ENCODE data around the gene KRT73.

- TF ChIP-seq, protein P1, sequence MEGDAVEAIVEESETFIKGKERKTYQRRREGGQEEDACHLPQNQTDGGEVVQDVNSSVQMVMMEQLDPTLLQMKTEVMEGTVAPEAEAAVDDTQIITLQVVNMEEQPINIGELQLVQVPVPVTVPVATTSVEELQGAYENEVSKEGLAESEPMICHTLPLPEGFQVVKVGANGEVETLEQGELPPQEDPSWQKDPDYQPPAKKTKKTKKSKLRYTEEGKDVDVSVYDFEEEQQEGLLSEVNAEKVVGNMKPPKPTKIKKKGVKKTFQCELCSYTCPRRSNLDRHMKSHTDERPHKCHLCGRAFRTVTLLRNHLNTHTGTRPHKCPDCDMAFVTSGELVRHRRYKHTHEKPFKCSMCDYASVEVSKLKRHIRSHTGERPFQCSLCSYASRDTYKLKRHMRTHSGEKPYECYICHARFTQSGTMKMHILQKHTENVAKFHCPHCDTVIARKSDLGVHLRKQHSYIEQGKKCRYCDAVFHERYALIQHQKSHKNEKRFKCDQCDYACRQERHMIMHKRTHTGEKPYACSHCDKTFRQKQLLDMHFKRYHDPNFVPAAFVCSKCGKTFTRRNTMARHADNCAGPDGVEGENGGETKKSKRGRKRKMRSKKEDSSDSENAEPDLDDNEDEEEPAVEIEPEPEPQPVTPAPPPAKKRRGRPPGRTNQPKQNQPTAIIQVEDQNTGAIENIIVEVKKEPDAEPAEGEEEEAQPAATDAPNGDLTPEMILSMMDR (IDR thresholded peaks at IDR 0.05): no peak
- TF ChIP-seq POLR2A (IDR thresholded peaks at IDR 0.05): no peak
Measured at GRCh38 chr12:52629281-52630007, 11.1 kb upstream of the KRT73 start.

All from right lobe of liver (tissue), 4 donors.